Measurements from ENCODE around the gene SCG3.

Gene SCG3

DNA sequence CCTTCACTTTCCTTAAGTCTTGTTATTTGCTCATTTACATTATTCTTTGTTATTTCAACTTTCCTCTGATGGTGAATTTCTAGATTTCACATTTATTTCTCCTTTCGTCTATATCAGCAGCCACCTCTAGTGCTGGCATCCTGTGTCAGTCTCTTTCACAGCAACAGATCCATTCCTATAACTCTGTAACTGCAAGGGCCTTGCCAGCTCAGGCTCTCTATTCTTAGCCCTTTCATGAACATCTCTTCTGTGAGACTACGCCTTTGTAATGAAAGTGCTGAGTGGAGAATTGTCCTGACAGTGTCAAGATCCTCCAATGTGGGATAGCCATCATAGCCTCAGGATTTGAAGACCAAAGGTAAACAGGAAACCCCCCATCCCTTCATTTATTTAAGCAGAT is 3.9 kb upstream of the SCG3 start:
- ChIA-PET POLR2A (no interaction called here), CTCF (no interaction called here)
- TF ChIP-seq, protein P1, sequence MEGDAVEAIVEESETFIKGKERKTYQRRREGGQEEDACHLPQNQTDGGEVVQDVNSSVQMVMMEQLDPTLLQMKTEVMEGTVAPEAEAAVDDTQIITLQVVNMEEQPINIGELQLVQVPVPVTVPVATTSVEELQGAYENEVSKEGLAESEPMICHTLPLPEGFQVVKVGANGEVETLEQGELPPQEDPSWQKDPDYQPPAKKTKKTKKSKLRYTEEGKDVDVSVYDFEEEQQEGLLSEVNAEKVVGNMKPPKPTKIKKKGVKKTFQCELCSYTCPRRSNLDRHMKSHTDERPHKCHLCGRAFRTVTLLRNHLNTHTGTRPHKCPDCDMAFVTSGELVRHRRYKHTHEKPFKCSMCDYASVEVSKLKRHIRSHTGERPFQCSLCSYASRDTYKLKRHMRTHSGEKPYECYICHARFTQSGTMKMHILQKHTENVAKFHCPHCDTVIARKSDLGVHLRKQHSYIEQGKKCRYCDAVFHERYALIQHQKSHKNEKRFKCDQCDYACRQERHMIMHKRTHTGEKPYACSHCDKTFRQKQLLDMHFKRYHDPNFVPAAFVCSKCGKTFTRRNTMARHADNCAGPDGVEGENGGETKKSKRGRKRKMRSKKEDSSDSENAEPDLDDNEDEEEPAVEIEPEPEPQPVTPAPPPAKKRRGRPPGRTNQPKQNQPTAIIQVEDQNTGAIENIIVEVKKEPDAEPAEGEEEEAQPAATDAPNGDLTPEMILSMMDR (IDR thresholded peaks at IDR 0.05; ENCODE audit: insufficient read depth, low read length, missing control alignments): no peak
- no peak for DNase-seq (ENCODE audit: low read depth, low spot score)
- no peak overlapping the region for H3K4me3 ChIP-seq (ENCODE audit: low read depth, low read length)

DNA sequence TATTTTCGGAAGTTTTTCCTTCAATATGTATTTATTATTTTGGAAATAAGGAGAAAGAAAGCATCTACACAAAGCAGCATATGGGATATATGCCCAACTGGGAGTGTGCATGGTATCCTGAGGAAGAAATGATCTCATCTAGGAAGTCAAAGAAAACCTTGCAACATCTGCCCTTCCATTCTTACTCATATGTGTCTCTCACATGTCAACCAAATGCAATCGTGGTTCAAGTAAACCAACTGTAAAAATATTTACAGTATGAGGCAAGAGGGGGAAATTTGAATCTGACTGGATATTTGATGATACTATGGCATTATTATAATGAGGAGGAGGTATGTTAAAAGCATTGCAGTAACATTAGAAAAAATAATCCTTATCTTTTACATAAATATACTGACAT is 3.2 kb upstream of the SCG3 start:
- CTCF ChIA-PET: no interaction called here

DNA sequence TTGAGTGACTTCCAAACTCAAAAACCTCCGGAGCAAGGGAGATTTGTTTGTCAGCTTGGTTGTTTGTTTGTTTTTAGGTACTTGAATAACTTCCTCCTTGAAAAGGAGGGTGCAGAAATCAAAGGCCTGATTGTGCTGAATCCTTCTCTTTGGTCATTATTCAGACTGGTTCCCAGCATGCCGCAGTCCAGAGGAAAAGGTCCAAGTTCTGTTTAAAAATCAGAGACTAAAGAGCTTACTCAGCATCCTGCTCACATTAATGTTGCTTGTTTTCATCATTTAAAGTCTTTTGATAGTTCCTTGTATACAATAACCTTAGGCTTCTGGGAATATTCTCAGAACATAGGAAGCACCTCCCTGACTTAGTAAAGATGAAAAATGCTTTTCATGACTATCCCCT is 982 bp upstream of the SCG3 start:
- TF ChIP-seq, protein P1 (IDR thresholded peaks at IDR 0.05; ENCODE audit: insufficient read depth, low read length, missing control alignments): no peak
- ChIA-PET POLR2A (no interaction called here), CTCF (interaction anchor here (1.3 kb wide), 1 partner anchor 96 kb away, joined by 11 read pairs; no protein-coding TSS in a partner anchor)
- no peak for DNase-seq (ENCODE audit: low read depth, low spot score)
- H3K4me3 ChIP-seq (ENCODE audit: low read depth, low read length): no peak overlapping the region

More for the DNA sequence above, 3.2 kb upstream of the SCG3 start:
- no peak overlapping the region for H3K4me3 ChIP-seq (ENCODE audit: low read depth, low read length)
- DNase-seq (ENCODE audit: low read depth, low spot score): no peak
- TF ChIP-seq, protein P1 (IDR thresholded peaks at IDR 0.05; ENCODE audit: insufficient read depth, low read length, missing control alignments): no peak
- POLR2A ChIA-PET: no interaction called here

DNA sequence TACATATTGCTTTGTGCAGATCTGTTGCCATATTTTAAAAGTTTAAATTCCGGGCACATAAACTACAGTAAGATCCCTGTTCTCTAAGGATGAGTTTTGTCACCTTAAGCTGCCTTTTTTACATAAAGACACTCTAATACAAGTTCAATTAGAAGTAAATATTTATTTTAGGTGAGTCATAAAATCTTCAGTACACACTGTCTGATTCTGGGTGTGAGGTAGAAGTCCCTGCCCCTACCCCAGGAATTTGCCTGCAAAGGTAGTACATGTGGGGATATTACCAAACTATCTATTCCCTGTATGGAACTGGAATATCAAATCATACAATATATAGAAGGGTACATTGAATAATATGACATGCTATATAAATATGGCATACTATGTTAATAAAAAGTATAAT is 6.3 kb downstream of the SCG3 start:
- POLR2A ChIA-PET: no interaction called here
- H3K4me3 ChIP-seq (ENCODE audit: low read depth, low read length): no peak overlapping the region
- TF ChIP-seq, protein P1 (IDR thresholded peaks at IDR 0.05; ENCODE audit: insufficient read depth, low read length, missing control alignments): no peak
- no peak for DNase-seq (ENCODE audit: low read depth, low spot score)
- CTCF ChIA-PET: interaction anchor here (1.4 to 3.5 kb wide), 2 partner anchors 89 to 93 kb away, joined by 3 to 20 read pairs; no protein-coding TSS in a partner anchor

DNA sequence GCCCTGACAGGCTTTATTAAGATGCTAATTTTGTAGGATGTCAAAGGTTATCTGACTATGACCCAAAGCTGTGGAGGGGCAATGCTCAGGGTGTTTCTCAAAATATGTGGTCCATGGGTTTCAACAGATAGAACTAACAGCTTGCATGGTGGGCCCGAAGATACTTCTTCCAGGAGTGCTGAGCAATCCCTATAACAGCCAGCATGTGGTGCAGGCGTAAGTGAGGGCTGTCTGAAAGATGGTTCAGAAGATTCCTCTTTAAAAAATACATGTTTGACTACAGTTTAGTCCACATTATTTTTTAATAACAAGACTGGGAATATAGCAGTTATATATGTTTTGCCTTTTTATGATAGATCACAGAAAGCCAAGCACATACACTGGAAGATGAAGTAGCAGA is 7.6 kb downstream of the SCG3 start:
- CTCF ChIA-PET: interaction anchor here (0.7 to 3.5 kb wide), 3 partner anchors 87 to 844 kb away, joined by 3 to 20 read pairs (median 4); no protein-coding TSS in a partner anchor
- no peak overlapping the region for H3K4me3 ChIP-seq (ENCODE audit: low read depth, low read length)
- TF ChIP-seq, protein P1 (IDR thresholded peaks at IDR 0.05; ENCODE audit: insufficient read depth, low read length, missing control alignments): peak; percentile 23
- POLR2A ChIA-PET: no interaction called here
- no peak for DNase-seq (ENCODE audit: low read depth, low spot score)

DNA sequence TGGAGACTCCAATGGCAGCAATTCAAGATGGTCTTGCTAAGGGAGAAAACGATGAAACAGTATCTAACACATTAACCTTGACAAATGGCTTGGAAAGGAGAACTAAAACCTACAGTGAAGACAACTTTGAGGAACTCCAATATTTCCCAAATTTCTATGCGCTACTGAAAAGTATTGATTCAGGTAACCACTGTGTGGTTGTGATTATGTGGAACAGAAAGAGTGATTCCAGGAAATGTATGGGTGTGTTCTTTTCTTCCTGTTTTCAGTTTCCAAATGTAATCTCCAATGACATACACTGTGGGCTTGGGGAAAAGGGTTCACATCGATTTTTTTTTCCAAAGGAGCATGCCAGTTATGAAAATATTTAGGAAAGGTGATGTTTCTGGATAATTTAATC is 10.9 kb downstream of the SCG3 start:
- DNase-seq (ENCODE audit: low read depth, low spot score): no peak
- H3K4me3 ChIP-seq (ENCODE audit: low read depth, low read length): no peak overlapping the region
- TF ChIP-seq, protein P1 (IDR thresholded peaks at IDR 0.05; ENCODE audit: insufficient read depth, low read length, missing control alignments): no peak
- ChIA-PET CTCF (interaction anchor here (1.0 to 1.6 kb wide), 2 partner anchors 11 to 85 kb away, joined by 4 to 5 read pairs; no protein-coding TSS in a partner anchor), POLR2A (no interaction called here)
